Epithelial cell of esophagus (primary cell): Measurements from ENCODE around the gene RNASEH1.
"Not testable (repeated sequence)": the region's sequence is repeated elsewhere in the genome, so short reads cannot be mapped to it uniquely, and the experiment has no call there.

Experiments used
- DNase-seq: peaks from one replicate; pipeline ENCODE4 v3.0.0; 2010; ENCODE audit warnings: low read depth
- H3K4me3 ChIP-seq: 2 replicates; pipeline ENCODE4 v1.5.1; 2011; ENCODE audit warnings: mild to moderate bottlenecking, low read length, control low read depth
- CTCF ChIP-seq: IDR thresholded peaks from 2 replicates; pipeline ENCODE4 v1.5.1; 2011; ENCODE audit warnings: low read depth, mild to moderate bottlenecking, low read length, control low read depth, inconsistent platforms; ENCODE audit not compliant: insufficient read depth; ENCODE audit errors: missing control alignments

RNASEH1 gene

DNA sequence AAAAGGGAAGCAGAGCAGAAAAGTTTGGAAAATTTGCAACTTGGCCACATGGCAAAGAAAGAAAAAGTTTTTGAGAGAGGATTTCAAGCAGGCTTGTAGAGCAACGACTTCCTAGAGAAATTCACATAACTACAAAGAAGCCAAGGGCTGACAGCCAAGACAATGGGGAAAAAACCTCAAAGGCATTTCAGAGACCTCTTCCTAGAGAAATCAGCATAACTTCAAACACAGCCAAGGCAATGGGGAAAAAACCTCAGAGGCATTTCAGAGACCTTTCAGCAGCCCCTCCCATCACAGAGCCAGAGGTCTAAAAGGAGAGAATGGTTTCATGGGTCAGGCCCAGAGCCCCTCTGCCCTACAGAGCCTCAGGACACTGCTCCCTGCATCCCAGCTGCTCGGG is 46.0 kb downstream of the RNASEH1 start:
- H3K4me3 ChIP-seq, result no peak overlapping the region
- no peak for TF ChIP-seq CTCF
- DNase-seq, result no peak

DNA sequence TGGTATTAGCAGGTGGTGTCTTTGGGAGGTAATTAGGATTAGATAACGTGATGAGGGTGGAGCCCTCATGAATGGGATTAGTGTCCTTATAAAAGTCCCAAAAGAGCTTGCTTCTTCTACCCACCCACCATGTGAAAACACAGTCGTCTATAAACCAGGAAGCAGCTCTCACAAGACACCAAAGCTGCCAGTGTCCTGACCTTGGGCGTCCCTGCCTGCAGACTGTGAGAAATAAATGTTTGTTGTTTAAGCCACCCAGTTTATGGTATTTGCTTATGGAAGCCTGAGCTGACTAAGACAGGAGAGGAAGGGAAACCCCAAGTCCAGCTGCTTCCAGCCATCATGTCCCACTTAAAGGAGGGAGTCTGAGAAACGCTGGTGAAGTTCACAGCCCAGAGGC is 52.4 kb downstream of the RNASEH1 start:
- no peak for DNase-seq
- no peak overlapping the region for H3K4me3 ChIP-seq
- no peak for TF ChIP-seq CTCF

GRCh38 chr2:3504741-3505140 is 53.4 kb downstream of the RNASEH1 start:
- no peak overlapping the region for H3K4me3 ChIP-seq
- no peak for TF ChIP-seq CTCF
- no peak for DNase-seq

- no peak for TF ChIP-seq CTCF
- no peak for DNase-seq
- no peak overlapping the region for H3K4me3 ChIP-seq
These were observed 54.6 kb downstream of the RNASEH1 start for GRCh38 chr2:3503483-3503882.

DNA sequence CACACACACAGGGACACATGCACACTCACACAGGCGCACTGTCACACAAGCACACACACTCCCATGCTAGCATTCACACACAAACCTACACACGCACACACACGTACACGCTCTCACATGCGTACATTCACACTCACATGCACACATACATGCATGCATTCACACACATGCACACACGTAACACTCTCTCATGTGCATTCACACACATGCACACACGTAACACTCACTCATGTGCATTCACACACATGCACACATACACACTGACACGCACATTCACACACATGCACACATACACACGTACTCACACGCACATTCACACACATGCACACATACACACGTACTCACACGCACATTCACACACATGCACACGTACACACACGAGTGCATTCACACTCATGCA is 55.1 kb downstream of the RNASEH1 start:
- DNase-seq, result no peak
- no peak overlapping the region for H3K4me3 ChIP-seq
- TF ChIP-seq CTCF, result no peak

DNA sequence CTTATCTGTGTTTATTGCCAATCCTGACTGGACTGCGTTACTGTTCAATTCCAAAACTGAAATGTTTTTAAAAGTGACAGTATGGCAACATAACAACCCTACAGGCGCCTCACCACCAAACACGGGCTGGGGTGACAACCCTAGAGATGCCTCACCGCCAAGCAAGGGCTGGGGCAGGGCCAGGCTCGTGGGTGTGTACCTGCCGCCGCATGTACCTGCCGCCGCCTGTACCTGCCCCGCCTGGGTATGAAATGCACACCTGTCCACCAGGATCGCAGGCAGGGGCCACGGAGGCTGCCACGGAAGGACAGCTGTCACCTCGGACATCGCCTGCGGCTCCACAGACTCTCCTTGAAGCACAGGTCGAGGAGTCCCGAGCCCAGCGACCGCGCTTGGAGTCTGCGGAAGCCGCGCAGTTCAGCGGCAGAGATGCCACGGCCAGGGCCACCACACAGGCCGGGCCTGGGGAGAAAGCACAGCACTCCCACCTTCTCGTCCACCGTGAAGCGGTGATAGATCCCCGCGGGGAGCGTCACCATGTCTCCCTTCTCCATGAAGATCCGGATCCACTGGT is 57.7 kb downstream of the RNASEH1 start:
- DNase-seq, result no peak
- H3K4me3 ChIP-seq, result no peak overlapping the region
- no peak for TF ChIP-seq CTCF

DNA sequence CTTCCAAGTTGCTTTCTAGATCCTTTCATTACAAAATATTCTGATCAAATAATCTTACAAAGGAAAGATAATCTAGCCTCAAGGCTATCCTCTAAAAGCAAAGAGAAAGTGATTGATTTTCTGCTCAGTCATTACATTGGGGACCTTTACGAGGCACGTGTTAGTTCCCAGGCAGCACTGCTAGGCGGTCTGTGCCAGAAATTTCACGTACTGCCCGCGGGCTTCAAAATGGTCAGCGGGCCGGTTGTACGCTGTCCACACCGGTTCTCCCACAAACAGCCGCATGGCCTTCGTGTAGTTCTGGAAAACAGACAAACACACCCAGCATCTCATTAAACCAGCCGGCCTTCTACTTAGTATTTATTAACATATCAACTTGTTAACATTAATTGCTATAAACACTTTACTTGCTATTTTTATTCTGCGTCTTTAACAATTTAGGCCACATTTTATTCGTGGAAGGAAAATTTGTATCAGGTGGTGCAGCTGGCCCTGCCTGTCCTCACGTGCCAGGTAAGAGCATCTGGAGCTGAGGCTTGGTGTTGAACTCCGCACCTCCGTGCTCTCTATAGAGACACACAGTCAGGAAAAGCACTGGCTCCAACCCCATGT is 59.2 kb downstream of the RNASEH1 start:
- no peak overlapping the region for H3K4me3 ChIP-seq
- TF ChIP-seq CTCF, result no peak
- no peak for DNase-seq

- DNase-seq, H3K4me3 ChIP-seq: not testable (repeated sequence)
These were observed 61.4 kb downstream of the RNASEH1 start for GRCh38 chr2:3496708-3497080.
